HG02852 (cell line): ENCODE measurements around the gene KIF5C.
"Not testable (repeated sequence)": the region's sequence is repeated elsewhere in the genome, so short reads cannot be mapped to it uniquely, and the experiment has no call there.

Experiments used
- ATAC-seq: cut with Tn5 transposase; IDR thresholded peaks from one replicate; pipeline ENCODE4 v1.9.1; 2021; ENCODE audit warnings: mild to moderate bottlenecking, moderate library complexity; ENCODE audit not compliant: unreplicated experiment

KIF5C gene

DNA sequence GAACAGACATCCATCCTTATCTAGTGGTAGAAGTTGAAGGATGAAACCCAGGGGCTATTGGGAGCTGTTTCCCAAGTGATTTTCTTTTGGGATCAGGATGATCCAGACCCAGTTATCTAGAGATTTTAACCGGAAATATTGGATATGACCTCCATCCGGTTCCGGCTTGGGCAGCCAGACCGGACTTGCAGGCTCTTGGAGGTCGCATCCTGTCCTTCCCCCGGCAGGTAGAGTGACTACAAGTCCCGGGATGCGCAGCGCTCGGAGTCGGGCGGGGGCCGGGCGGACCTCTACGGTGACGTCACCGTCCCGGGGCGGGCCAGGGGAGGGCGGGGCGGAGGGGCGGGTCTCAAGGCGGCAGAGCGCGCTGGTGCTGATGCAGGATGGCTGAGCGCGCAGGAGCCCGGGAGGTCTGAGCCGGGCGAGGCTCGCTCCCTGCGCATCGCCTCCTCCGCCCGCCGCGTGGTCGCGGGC lies at the start of gene KIF5C:
TSS of gene KIF5C (plus strand) at position 360 of the 474 bp plus-strand sequence. CDS start 391 bp downstream, outside the sequence.
- ATAC-seq, result peak; percentile 91

DNA sequence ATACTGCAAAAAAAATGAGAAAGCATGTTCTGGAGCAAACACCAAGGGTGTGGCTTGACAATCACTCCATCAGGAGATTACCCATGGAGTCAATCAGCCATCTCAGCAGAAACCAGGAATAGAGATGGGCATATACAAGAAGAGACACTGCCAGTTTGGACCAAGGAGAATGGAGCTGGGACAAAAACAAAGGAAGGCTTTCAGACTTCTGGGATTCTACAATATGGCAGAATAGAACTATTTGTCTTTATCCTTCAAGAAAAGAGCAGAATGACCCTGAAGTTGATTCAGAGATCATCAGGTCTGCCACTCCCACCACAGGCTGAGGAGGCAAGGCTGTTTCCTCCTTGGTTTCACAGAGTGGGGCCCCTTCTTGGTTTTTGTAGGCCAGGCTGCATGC lies 48.2 kb upstream of the KIF5C start:
- no peak for ATAC-seq

DNA sequence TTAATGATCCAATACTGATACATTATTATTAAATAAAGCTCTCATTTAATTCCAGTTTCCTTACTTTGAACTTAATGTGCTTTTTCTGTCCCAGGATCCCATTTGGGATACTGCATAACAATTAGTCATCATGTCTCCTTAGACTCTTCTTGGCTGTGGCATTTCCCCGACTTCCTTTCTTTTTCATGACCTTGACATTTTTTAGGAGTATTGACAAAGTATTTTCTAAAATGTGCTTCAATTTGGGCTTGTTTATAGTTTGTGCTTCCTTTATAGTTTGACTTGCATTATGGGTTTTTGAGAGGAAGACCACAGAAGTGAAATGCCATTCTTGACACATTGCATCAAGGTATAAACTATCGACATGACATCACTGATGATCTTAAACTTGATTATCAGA lies 46.1 kb upstream of the KIF5C start:
- ATAC-seq, result no peak

DNA sequence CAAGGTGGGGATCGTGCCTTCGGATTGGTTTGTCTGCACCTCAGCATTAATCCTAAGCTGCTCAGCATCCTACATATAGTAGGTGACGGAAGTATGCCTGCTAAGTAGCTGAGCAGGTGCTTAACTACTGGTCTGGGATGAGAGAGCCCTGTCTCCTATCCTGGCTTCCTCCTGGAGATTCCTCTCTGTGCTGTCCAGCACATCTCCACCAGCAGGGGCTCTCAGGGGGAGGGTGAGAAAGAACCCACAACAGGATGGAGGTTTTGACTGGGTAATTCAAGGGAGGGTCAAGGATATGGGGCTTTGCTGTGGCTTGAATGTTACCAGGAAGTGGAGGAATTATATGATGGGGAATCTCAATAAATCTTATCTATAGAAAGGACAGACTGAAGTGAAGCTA lies 45.4 kb upstream of the KIF5C start:
- no peak for ATAC-seq

DNA sequence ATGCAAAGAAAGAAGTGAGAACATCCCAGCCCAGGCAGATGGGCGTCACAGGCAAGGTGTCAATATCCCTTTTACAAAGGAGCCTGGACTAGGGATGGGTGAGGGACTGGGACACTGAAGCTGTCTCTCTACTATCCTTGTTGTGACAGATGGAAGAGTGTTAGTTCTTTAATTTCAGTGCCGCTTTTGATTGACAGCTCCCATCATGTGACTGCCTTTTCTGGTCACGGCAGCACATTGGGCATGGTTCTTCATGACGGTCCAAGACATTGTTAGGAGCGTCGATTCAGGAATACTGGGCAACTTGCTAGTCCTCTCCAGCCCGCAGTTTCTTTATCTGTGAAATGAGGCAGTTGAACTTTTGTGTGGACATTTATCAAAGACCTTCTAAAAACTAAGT lies 42.4 kb upstream of the KIF5C start:
- ATAC-seq, result no peak

DNA sequence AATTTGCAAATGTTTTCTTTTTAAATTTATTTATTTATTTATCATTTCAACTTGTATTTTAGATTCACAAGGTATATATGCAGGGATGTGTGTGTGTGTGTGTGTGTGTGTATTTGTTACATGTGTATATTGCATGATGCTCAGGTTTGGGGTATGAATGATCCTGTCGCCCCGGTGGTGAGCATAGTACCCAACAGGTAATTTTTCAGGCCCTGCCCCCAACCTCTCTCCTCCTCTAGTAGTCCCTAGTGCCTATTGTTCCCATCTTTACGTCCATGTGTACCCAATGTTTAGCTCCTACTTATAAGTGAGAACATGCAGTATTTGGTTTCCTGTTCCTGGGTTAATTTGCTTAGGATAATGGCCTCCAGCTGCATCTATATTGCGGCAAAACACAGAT lies 33.0 kb upstream of the KIF5C start:
- ATAC-seq, result no peak

DNA sequence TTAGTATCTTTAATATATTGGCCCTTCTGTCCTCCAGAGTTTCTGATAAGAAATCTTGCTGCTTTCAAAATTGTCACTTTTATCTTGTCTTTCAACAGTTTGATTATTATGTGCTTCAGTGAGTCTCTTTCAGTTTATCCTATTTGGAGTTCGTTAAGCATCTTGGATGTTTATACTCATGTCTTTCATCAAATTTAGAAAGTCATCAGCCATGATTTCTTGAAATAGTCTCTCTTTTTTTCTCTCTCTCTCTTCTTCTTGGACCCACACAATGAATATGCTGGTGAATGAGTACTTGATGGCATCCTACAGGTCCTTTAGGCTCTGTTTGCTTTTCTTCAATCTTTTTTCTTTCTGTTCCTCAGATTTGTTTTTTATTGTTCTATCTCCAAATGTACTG lies 26.9 kb upstream of the KIF5C start:
- no peak for ATAC-seq

DNA sequence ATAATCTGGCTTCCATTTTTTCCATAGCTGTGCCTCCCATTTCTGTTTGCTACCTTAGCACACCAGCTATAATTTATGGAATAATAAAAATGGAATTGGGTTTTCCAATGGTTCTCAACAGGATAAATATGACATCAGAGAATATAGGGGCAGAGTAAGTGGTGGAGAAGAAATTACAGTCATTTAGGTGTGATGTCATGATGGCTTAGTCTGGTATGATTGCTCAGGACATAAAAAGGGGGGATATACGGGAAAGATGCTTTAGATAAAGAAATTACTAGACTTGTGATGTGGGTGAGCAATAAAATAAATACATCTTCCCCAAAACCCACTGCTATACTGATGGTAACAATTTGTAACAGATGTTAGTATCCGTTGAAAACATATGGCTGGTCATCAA lies 21.6 kb upstream of the KIF5C start:
- ATAC-seq, result no peak

DNA sequence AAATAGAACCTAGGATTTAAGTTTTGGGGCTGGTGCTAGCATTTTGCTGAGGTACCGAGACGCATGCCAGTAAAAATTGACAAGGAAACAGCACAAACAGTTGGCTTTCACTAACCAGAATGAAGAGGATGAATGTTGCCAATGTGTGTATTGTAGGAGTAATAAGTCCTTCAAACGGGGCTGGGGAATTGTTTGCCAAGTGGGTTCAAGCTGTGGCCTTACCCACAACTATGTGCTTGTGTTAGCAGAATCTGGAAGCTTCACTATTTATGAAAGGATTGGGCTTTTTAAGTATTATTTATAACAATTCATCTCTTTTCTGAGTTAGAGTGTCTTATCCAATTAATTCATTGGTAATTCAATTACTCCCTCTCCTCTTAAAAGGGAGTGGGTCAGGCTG lies 15.0 kb upstream of the KIF5C start:
- ATAC-seq, result no peak

DNA sequence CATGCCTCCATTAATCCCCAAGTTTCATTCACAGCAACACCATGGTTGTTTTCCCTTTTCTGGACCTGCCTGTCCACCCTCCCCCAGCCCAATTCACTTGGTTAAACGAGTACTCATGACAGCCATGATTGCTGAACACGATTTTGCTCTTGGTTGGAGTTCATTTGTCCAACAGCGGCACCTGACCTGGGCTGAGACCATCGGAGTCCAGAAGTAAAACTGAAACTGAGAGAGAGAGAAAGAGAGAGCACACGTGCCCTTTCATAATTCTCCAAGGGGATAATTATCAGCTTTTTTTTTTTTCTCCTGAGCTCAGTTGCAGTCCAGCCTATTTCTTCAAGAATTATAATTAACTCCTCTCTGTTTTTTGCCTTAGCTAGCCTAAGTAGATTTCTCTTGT lies 13.7 kb upstream of the KIF5C start:
- no peak for ATAC-seq

DNA sequence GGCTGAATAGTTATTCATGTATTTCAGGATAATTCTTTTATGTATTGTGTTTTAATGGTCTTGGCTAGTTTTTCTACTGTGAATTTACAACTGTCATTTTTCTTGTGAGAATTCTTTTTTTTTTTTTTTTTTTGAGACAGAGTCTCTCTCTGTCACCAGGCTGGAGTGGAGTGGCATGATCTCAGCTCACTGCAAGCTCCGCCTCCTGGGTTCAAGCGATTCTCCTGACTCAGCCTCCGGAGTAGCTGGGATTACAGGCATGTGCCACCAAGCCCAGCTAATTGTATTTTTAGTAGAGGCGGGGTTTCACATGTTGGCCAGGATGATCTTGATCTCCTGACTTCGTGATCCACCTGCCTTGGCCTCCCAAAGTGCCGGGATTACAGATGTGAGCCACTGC lies 12.5 kb upstream of the KIF5C start:
- not testable (repeated sequence) for ATAC-seq

DNA sequence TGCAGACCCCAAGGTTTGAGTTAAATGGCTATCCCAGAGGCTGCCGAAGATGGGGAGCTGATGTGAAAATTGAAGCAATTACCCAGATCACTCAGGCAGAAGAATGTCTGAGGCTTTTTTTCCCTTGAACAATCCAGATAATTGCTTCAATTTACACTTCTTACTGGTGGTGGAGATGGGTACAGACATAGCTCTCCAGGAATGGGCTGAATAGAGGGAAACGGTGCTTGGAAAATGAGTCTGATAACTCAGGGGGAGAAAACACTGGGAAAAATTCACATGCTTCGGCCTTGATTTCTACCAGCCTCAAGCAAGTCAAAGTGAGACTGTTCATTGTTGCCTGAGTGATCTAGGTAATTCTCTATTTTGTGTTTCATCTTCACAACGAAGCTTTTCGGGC lies 9.5 kb upstream of the KIF5C start:
- ATAC-seq, result no peak

DNA sequence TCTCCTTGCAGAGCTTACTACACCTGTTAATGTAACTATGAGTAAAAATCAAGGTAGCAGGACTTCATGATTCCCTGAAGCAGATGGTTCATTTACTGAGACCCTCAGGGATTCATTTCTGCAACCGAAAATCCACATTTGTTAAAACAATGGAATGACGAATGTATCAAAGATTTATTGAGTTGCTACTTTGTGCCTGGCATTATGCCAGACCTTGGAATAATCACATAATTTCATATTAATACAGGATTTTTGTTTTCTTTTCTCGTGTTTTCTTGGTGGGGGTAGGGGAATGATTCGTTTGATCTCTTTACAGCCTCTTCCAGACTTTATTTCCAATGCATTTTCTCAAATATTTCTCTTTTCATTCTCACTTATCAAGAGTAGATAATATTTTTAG lies 8.9 kb upstream of the KIF5C start:
- no peak for ATAC-seq

DNA sequence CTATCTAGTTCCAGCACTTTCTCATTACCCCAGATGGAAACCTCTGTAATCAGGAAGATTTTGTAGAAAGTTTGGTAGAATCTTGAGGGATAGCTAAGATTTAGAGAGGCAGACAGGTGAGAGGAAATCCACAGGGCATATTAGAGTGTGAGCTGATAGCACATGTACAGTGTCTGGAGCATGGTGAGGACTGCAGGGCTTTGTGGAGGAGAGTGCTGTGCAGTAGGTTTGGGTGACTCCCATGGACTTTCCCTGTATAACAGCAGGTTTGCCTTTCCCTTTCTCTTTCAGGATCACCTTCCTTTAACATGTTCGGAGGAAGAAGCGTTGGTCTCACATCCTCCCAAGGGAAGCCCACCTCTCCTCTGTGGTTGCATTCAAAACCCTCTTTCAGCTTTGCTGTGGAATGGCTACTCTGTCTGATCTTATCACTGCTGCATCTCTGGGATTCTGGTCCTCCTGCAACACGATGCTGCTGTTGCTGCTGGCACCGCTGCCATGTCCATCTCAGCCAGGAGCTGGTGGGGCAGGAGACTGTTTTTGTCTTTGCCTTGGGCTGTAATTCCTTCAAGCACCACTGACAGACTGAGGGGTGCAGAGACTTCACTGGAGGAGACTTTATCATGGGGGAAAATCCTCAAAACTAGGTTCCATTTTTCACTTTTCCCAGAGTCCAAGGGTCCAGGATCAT lies 7.8 kb upstream of the KIF5C start:
- no peak for ATAC-seq

DNA sequence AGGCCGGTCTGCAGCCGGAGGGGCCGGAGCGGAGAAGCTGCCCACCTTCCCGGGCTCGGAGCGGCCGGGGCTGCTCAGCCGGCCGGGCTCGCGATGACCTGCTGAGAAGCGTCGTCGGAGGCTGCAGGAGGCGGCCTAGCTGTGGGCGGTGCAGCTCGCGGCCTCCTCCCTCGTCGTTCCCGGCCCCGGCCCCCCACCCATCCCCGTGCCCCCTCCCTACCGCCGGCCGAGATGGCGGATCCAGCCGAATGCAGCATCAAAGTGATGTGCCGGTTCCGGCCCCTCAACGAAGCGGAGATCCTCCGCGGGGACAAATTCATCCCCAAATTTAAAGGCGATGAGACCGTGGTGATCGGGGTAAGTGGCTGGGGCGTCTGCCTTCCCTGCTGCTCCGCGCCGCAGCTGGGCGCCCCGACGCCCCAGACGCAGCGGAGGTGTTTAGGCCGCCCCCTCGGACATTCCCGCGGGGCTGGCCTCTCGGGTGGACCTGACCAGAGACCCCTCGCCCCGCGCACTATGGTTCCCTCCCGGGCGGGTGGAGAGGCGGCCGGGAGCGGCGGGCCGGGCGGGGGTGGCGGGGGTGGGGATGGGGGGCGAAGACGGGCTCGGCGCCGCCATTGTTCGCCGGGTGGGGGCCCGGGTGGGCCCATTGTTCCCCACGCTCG lies 492 bp downstream of the KIF5C start:
- ATAC-seq, result peak; percentile 30

DNA sequence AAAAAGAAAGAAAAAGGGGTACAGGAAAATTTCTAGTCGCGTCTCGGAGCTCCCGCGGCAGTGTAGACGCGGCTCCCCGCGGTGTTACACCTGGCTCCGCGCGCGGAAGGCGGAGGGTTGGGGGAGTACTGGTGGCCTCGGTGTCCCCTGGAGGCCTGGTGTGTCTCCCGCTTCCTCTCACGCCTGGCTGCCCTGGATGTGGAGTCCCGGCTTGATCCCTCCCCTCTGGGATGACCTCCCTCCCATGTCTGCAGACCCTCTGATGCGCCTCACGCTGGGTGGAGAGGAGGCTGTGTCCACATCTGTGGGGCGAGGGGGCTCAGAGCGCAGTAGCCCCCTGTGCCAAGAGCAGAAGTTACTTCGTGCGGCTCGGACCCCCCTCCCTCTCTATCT lies 1.2 kb downstream of the KIF5C start:
- no peak for ATAC-seq

DNA sequence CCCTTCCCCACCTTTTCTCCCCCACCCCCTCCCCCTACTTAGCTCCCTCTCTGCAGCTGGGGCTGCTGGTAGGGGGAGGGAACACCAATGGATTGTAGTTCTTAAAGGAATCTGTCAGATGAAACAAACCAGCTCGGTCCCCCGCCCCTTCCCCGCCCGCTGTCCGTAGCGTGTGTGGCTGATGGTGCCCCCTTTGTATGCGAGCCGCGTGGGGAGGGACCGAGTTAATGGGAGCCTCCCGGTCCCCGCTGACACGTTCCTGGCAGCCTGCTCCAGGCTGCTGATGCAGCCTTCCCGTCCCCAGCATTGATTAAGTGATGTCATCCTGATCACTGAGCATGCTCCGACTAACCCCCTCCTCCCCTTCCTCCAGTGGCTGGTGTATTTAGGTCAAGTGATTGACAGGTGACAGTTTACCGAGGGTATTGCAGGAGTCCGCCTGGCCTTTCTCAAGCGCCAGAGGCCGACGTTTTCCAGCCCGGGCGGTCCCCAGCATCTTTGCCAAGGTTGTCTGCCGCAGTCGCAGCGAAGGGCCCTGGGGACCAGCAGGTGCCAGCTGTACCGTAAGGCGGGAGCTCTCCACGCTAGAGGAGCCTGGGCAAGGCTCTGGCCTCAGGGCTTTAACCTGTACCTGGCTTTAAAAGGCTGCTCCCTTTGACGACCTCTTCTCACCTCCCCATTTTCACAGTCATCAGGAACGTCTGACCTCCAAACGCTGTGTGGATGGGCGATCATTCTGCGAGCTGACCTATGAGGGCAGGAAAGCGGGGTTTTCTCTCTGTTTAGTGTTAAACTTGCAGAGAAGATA lies 1.8 kb downstream of the KIF5C start:
- peak; percentile 33 for ATAC-seq

DNA sequence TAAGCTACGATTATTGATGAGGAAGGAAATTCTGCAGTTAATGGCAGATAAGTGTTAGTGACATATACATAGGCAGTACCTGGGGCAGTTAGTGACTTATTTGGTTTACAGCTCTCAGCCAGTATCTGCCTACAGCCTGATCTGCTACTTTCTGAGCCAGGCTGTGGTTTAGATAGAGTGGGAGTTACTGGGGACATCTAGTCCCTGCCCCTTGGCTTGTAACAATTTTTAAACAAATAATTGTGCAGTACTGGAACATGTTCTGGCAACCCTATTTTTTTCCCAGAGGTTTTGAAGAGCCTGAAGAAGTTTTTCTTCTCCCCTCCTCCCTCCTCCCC lies 2.3 kb downstream of the KIF5C start:
- ATAC-seq, result no peak

DNA sequence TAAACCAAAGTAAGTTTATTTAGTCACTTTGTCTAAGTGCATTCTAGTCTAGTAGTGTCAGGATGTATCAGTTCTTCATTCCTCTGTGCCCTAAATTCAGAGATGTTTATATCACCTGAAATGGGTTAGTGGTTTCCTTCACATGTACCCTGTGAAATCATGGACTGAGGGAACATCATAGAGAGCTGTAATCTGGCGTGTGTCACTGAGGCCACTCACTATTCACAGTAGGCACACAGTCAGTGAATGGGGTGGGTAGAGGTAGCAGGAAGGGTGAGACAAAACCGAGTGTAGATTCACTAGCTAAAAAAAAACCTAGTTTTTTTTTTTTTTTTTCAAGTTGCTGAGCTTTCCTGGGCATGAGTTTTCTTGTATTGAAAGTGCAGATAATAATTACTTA lies 5.6 kb downstream of the KIF5C start:
- ATAC-seq, result no peak

DNA sequence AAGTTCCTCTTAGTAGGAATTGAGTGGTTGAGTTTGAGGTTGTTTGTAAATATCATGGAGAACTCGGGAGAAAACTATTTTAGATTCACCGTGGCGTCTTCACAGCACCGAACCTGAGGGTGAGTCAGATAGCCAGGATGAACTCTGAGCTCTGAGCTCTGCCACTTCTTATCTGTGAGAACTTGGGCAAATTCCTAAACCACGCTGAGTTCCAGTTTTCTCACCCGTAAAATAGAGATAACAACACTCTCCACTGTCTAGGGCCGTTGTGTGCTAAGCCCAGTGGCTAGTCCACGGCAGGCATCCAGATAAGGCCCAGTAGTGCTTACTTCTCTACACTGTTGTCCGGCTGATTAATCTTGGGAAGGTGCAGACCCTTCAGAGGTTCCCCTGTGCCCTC lies 7.0 kb downstream of the KIF5C start:
- ATAC-seq, result no peak

DNA sequence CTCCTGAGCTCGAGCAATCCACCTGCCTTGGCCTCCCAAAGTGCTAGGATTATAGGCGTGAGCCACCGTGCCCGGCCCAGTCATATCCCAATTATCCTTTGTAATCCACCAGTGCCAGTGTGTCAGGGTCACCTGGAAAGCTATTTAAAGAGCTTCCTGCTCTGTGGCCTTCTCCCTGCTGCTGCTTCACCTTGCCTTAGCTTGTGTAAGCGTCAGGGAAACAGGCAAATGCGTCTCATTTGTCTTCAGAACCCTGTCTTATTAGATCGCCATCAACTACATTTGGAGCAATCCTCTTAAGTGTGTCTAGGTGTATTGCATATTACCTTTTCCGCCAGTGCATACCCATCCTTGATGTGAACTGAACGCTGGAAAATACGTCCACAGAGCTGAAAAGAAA lies 10.2 kb downstream of the KIF5C start:
- no peak for ATAC-seq

DNA sequence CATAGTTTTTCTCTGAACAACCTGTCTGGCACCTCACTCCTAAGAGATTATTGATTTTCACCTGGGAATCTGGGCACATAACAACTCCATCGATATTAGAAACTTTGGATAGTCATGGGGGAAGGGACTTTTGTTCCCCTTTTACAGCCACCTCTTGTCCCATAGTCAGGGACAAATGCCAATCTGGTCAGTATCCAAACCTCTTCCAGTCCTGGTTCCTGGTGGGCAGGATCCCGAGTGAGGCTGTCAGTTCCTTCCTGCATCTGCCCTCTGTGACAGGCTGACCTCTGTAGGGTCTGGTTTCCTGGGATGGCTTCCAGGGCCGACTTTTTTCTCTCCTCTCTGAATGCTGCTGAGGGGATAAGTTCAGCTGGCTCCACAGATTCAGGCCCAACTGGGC lies 11.0 kb downstream of the KIF5C start:
- ATAC-seq, result no peak
